ENCODE measurements around the gene UBE2QL1.

UBE2QL1 gene

GRCh38 chr5:6435356-6435755 lies 13.3 kb upstream of the UBE2QL1 start:
- no peaks in the 10 kb centered on the region for H3K9me3 ChIP-seq (ENCODE audit: low read length)
- H3K9me2 ChIP-seq (ENCODE audit: low read depth, low read length), result no peaks in the 10 kb centered on the region
- no peak overlapping the region for H3K4me3 ChIP-seq (ENCODE audit: low read depth, low read length, poor library complexity, severe bottlenecking)
- H3K4me2 ChIP-seq (ENCODE audit: low read length), result no peak overlapping the region
- no peak overlapping the region for H2AFZ ChIP-seq (ENCODE audit: low read length)
- no peaks in the 10 kb centered on the region for H3K4me1 ChIP-seq (ENCODE audit: insufficient read depth, low read length, severe bottlenecking)
- no peaks in the 10 kb centered on the region for H4K20me1 ChIP-seq (ENCODE audit: insufficient read depth, low read length)
- H3K27ac ChIP-seq (ENCODE audit: low read depth, low read length, poor library complexity, severe bottlenecking), result no peak overlapping the region
- H3K9ac ChIP-seq (ENCODE audit: low read length), result no peak overlapping the region
- TF ChIP-seq CTCF (IDR thresholded peaks at IDR 0.05; ENCODE audit: low read length) (peak; percentile 35; the same call in 1 of the 2 replicates), EZH2 (IDR thresholded peaks at IDR 0.05; ENCODE audit: borderline replicate concordance, low read length) (no peak)
- no peaks in the 10 kb centered on the region for H3K79me2 ChIP-seq (ENCODE audit: insufficient read depth, low read length)
- no peaks in the 10 kb centered on the region for H3K27me3 ChIP-seq (ENCODE audit: insufficient read depth, low read length)
- H3F3A ChIP-seq (ENCODE audit: insufficient read depth, low read length), result no peaks in the 10 kb centered on the region
- no peaks in the 10 kb centered on the region for H3K36me3 ChIP-seq (ENCODE audit: insufficient read depth, low read length)

GRCh38 chr5:6436715-6437331 lies 11.8 kb upstream of the UBE2QL1 start:
- Histone ChIP-seq H2AFZ (ENCODE audit: low read length) (no peak overlapping the region), H3K9ac (ENCODE audit: low read length) (no peak overlapping the region), H3K79me2 (ENCODE audit: insufficient read depth, low read length) (no peaks in the 10 kb centered on the region), H3K4me1 (ENCODE audit: insufficient read depth, low read length, severe bottlenecking) (no peaks in the 10 kb centered on the region), H3K9me2 (ENCODE audit: low read depth, low read length) (no peaks in the 10 kb centered on the region), H3K4me3 (ENCODE audit: low read depth, low read length, poor library complexity, severe bottlenecking) (no peak overlapping the region), H3K9me3 (ENCODE audit: low read length) (no peaks in the 10 kb centered on the region), H3F3A (ENCODE audit: insufficient read depth, low read length) (no peaks in the 10 kb centered on the region), H4K20me1 (ENCODE audit: insufficient read depth, low read length) (no peaks in the 10 kb centered on the region), H3K27ac (ENCODE audit: low read depth, low read length, poor library complexity, severe bottlenecking) (no peak overlapping the region), H3K4me2 (ENCODE audit: low read length) (no peak overlapping the region), H3K27me3 (ENCODE audit: insufficient read depth, low read length) (no peaks in the 10 kb centered on the region), H3K36me3 (ENCODE audit: insufficient read depth, low read length) (no peaks in the 10 kb centered on the region)
- no peak for TF ChIP-seq CTCF (IDR thresholded peaks at IDR 0.05; ENCODE audit: low read length)
- no peak for TF ChIP-seq EZH2 (IDR thresholded peaks at IDR 0.05; ENCODE audit: borderline replicate concordance, low read length)

GRCh38 chr5:6439588-6440550 lies 8.8 kb upstream of the UBE2QL1 start:
- Histone ChIP-seq H3K9me3 (ENCODE audit: low read length) (no peaks in the 10 kb centered on the region), H2AFZ (ENCODE audit: low read length) (no peak overlapping the region), H3K27ac (ENCODE audit: low read depth, low read length, poor library complexity, severe bottlenecking) (no peak overlapping the region), H3K9me2 (ENCODE audit: low read depth, low read length) (no peaks in the 10 kb centered on the region), H4K20me1 (ENCODE audit: insufficient read depth, low read length) (no peaks in the 10 kb centered on the region), H3K4me2 (ENCODE audit: low read length) (no peak overlapping the region), H3K4me1 (ENCODE audit: insufficient read depth, low read length, severe bottlenecking) (no peaks in the 10 kb centered on the region), H3F3A (ENCODE audit: insufficient read depth, low read length) (no peaks in the 10 kb centered on the region), H3K36me3 (ENCODE audit: insufficient read depth, low read length) (no peaks in the 10 kb centered on the region), H3K4me3 (ENCODE audit: low read depth, low read length, poor library complexity, severe bottlenecking) (no peak overlapping the region), H3K27me3 (ENCODE audit: insufficient read depth, low read length) (no peaks in the 10 kb centered on the region), H3K9ac (ENCODE audit: low read length) (no peak overlapping the region), H3K79me2 (ENCODE audit: insufficient read depth, low read length) (no peaks in the 10 kb centered on the region)
- TF ChIP-seq CTCF (IDR thresholded peaks at IDR 0.05; ENCODE audit: low read length), result no peak

All from OCI-LY1 (cell line).